Keratinocyte (primary cell): ENCODE results near the gene PTPA.

Source experiments
- CTCF ChIP-seq, 3 experiments: IDR thresholded peaks in 1 of 3; conservative IDR thresholded peaks in 1 of 3; optimal IDR thresholded peaks in 1 of 3; 2 replicates in 2 of 3; 3 replicates in 1 of 3; pipeline versions ENCODE3 to v1.5.1; 2011; ENCODE audit warnings: low read length in 3 of 3, mild to moderate bottlenecking in 3 of 3, moderate library complexity in 2 of 3, control low read depth in 1 of 3, inconsistent platforms in 1 of 3; ENCODE audit not compliant: insufficient read depth in 2 of 3; ENCODE audit errors: extremely low read depth in 1 of 3
- EZH2 ChIP-seq: IDR thresholded peaks from one replicate; pipeline ENCODE4 v1.6.1; 2012; ENCODE audit warnings: inconsistent platforms, mild to moderate bottlenecking, low read length, moderate library complexity

GRCh38 chr9:129137292-129138143 lies 26.3 kb downstream of the PTPA start:
- TF ChIP-seq CTCF (optimal IDR thresholded peaks at IDR 0.05 in 1 of 3, IDR thresholded peaks at IDR 0.05 in 1 of 3, conservative IDR thresholded peaks at IDR 0.05 in 1 of 3; ENCODE audit: extremely low read depth in 1 of 3, insufficient read depth in 2 of 3, low read length in 3 of 3), result no peak
- no peak for TF ChIP-seq EZH2
